Activated naive CD4-positive, alpha-beta T cell (primary cell): ENCODE measurements around the gene RFNG.

Experiments used
- DNase-seq, 4 experiments: peaks; one replicate each; lab custom pipeline; 2025; lab: John Stamatoyannopoulos, UW

The RFNG gene

GRCh38 chr17:82077617-82078358, 26.2 kb upstream of the RFNG start:
- DNase-seq: no peak

DNA sequence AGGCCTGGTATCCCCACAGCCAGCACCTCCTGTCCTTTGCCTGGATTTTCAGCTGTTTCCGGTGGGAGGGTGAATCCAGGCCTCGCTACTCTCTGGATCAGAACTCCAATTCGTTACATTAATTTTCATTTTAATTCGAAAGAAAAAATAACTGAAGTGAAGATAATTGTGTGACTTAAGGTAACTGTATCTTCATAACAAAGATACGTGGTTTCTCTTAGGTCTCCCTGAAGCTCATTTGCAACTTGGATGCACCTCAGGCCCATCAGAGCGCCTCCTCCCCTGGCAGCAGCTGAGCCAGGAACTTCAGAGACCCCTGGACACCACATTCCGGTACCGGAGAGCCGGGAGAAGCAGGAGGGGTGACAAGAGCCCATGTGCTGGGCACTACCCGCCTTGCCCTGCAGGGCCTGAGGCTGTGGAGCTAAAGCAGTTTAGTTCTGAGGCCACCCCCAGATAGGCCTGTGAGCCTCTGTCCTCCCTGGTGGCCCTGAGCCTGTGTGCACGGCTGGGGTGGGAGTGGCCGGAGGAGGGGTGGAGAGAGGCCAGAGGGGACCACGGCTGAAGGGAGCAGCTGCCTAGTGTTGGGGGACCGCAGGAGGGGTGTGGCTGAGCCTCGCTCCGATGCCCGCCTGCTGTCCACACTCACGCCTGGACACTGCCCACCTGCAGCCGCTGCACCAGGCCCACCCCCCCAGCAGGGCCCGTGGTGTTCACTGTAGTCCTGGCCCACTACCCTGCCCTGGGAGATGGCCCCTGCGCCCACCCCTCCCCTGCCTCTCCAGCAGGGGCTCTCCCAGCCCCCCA, 25.4 kb upstream of the RFNG start:
- no peak for DNase-seq

DNA sequence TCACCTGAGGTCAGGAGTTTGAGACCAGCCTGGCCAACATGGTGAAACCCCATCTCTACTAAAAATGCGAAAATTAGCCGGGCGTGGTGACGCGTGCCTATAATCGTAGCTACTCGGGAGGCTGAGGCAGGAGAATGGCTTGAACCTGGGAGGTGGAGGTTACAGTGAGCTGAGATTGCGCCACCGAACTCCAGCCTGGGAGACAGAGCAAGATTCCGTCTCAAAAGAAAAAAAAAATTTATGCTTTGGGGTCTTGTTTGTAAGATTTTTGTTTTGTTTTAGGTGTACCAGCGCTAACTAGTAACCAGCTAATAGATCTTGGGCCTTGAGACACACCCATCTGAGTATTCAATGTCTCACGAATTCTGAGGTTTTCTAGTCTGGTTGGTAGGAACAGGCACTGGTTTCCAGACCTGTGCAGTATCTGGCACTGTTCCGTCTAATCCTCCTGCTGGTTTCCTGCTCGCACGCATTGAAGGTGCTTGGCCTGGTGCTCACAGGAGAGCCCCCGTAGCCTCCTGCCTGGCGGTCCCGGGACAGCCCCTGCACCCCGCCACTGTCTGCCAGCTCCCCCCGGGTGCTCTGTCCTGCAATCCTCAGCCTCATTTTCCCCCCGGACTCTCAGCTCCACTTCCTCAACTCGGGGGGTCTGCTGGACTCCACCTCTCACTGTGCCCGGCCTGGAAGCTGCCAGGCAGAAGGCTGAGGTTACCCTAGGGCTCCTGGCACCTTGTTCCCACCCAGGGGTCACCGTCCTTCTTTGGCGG, 24.6 kb upstream of the RFNG start:
- no peak for DNase-seq

DNA sequence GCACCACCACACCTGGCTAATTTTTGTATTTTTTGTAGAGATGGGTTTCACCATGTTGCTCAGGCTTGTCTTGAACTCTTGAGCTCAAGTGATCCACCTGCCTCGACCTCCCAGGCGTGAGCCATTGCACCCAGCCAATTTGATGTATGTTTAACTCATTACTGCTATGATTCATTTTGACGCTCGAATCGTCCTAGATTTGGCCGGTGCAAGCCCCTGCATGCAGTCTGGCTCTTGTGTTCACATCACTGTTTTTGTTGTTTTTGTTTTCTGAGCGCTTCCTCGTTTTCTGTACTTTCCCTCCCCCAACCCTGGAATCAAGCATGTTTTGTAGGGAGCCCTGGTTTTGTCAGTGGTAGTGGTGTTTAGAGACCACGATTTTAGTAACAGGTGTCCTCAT, 21.8 kb upstream of the RFNG start:
- DNase-seq: no peak

- DNase-seq: no peak
These were observed 21.2 kb upstream of the RFNG start for GRCh38 chr17:82072827-82073226.

GRCh38 chr17:82070611-82071010, 19.0 kb upstream of the RFNG start:
- DNase-seq: no peak

DNA sequence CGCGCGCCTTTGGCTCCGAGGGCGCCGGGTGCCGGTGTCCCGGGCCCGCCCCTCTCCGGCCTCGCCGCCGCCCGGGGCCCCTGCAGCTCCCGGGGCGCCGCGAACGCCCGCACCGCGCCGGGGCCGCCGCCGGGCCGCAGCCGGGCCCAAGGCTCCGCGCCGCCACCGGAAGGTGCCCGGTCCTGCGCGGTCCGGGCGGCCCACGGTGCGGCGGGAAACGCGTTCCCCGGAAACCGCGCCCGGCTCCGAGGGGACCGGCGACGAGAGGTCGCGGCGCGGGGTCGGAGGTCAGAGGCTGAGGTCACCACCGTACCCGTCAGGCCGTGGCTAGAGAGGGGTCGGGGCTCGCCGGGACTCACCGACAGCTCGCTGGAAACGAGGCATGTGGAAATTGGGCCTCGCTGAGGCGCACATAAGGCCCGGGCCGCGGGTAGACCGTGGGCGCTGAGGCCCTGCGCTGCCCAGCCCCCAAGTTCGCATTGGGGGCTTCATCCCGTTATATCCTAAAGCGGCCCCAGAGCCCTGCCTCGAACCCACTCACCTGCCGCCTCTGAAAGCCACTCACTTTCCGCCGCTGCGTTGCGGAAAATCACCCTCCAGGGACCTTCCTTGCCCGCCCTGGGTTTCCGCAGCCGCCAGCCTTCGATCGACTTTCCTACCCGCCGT, 14.2 kb upstream of the RFNG start, which contains the start of gene DUS1L:
Gene DUS1L, minus strand, starts transcription at position 167 of the 666 bp plus-strand sequence. CDS start 745 bp downstream, outside the sequence.
- peak; percentile 37 to 69 (median 55) for DNase-seq

DNA sequence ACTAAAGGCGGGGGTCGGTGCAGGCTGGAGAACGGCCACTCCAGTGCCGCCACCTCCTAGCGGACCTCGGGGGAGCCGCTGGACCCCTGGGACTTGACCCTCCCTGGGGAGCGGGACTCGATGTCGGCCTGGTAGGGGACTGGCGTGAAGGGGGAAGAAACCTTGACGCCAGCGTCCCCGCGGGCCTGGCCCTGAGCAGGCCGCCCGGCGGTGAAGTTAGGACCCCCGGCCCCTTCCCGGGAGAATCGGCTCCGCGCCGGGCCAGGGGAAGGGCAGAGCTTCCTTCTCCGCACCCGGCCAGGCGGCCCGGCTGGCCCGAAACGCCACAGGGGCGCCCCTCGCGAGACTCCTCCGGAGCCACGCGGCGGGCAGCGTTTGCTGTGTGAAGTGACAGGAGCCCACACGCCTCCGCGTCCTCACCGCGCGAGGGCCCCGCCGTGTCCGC, 13.6 kb upstream of the RFNG start:
- DNase-seq: peak in 1 of 4 experiments; percentile 42

GRCh38 chr17:82064433-82065192, 13.0 kb upstream of the RFNG start:
- DNase-seq: no peak

DNA sequence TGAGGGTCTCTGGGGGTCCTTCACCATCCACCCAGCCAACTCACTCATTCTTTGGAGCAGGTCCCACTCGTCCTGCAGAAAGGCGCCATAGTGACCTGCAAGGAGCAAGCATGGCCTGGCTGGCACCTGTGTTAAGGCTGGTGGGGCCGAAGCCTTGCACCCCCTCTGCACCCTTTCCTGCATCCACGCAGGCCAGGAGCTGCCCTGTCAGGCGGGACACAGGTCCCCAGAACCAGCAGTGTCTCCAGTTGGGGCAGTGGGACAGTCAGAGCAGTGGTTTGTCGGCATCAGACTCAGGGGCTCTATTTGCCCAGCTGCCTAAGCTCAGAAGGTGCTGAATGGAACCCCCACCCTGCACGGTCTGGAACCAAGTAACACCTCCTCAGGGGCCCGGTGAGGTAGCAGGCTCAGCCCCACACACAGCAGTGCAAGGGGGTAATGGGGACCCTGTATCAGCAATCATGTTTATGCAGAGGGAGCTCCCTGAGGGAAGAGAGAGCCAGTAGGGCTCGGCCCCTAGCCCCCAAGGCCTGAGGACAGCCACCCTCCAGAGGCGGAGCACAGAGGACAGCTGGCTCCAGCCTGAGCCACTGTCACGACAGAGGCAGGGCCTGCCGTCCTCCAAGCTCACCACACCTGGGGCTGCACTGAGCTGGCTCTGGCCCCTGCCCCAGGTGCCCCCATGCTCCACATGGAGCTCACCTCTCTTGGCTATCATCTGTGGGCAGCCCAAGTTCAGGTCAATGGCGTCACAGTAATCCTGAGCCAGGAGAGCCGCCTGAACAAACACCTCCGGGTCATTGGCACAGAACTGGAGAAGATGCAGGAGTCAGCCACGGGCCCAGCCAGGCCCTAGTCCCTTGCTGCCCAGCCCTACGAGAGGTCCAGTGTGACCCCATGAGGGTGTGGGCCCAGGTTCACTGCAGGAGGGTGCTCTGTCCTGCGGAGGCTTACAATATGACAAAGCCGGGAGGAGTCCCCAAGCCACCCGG, 12.1 kb upstream of the RFNG start:
- no peak for DNase-seq

- no peak for DNase-seq
These were observed 11.4 kb upstream of the RFNG start for GRCh38 chr17:82062984-82063368.

DNA sequence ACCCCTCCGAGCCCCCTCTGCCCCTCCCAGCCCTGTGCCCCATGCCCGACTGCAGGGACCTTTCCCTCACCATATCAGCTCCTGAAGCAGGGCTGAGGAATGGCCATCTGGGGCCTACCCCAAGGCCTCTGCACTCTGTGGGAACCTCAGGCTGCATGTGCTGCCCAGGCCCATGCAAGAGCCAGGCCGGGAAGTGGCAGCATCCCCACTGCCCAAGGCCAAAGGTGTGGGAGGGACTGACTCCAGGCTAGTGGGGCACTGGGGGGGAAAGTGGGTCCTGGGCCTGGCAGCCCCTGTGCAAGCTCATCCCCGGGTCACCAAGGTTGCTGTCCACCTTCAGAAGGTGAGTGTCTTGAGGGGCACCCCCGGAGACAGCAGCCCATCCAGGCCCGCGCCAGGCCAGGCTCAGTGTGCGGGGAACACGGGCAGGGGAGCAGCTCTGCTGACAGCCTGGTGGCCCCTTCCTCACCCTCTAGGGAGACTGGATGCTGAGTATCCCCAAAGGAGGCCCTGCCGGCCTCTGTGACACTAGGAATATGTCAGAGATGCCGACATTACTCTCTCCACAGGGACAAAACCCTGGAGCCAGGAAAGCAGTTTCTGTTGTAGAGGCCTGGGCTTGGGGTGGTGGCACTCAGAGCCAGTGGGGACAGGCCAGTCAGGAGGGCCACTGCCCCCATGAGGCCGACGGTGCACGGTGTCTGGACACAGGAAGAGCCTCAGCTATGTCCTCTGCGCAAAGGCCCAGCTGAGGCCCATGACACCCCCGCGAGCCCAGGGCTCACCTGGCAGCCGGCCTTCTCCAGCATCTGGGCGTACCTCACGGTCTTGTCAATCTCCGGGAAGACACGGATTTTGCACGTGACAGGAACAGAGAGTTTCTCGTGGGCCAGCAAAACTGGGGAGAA, 10.7 kb upstream of the RFNG start:
- no peak for DNase-seq

GRCh38 chr17:82061047-82061925, 9.7 kb upstream of the RFNG start:
- DNase-seq: no peak

- DNase-seq: no peak
These were observed 9.0 kb upstream of the RFNG start for GRCh38 chr17:82060614-82061013.

GRCh38 chr17:82060001-82060380, 8.4 kb upstream of the RFNG start:
- DNase-seq: no peak

DNA sequence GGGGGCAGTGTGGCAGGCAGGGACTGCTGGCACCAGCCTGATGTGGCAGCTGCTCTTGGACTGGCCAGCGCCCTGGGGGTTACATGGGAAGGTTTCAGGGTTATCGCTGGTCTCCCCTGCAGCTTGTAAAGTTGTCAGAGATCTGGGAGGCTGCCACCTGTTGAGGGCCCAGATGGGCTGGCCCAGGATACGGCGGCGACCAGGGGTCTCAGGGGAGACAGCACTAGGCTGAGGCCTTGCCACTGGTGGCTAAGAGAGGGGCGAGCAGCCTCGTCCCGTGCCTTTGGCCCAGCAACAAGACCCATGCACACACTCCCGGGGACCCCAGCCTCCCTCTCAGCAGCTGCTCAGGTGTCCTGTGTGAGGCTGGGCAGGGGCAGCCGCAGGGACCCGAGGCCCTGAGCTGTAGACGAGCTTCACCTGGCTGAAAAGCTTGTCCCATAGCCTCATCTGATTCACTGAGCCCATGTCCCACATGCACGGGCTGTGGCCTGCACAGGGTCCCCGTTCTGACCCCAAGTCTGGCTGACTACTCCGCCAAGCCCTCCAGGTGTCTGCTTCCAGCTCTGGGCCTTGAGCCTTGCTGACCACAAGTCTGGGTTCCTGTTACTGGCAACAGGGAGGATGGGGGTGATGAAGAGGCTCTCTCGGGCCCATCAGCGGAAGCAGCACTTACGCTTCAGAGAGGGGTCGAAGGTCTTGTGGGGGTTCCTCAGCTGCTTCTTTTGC, 7.8 kb upstream of the RFNG start:
- DNase-seq: no peak

DNA sequence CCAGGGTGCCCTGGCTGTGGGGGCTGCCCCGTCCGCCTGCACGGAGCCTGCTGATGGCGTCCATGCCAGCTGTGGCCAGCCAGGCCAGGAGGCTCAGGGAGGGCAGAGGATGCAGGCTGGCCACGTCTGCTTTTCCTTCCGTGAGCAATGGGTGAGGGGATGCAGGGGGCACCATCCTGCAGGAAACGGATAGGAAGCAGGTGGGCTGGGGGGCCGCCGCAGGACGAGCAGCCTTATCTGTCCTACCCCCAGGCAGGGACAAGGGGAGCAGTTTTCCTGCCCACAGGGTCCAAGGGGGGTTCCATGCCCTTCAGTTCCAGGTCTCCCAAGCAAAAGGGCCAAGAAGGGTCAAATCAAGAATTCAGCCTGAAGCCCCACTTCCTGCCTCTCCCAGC, 7.2 kb upstream of the RFNG start:
- DNase-seq: no peak
